Naive B cell (primary cell): Measurements from ENCODE around the gene DHRS7B. TPM values are rescaled to one million over a fixed set of nuclear protein-coding genes. Genes with fewer than 3 reads are reported as not detected.
"Not testable (repeated sequence)": the region's sequence is repeated elsewhere in the genome, so short reads cannot be mapped to it uniquely, and the experiment has no call there.

ENCODE experiments used
- ATAC-seq, 2 donors: fragments of 150-1000 bp; cut with Tn5 transposase; 2 replicates each; pipeline ENCODE4 v1.10.0; 2021; ENCODE audit warnings: low read depth in 2 of 2, mild to moderate bottlenecking in 2 of 2, moderate library complexity in 2 of 2
- DNase-seq: peaks from one replicate; pipeline ENCODE4 v3.0.0; 2022
- H3K27ac Mint-ChIP-seq, 6 donors: one replicate each; pipeline ENCODE4 v1.8.0; 2020 to 2022; ENCODE audit warnings: mild to moderate bottlenecking in 6 of 6, mixed read lengths in 6 of 6, moderate library complexity in 5 of 6, inconsistent platforms in 2 of 6
- H3K27me3 Mint-ChIP-seq, 3 donors: one replicate each; pipeline ENCODE4 v1.8.0; 2021 to 2022; ENCODE audit warnings: mixed read lengths in 3 of 3, mild to moderate bottlenecking in 1 of 3
- H3K36me3 Mint-ChIP-seq, 2 donors: one replicate each; pipeline ENCODE4 v1.8.0; 2020 to 2022; ENCODE audit warnings: mixed read lengths in 2 of 2, inconsistent platforms in 1 of 2, mild to moderate bottlenecking in 1 of 2
- H3K4me1 Mint-ChIP-seq, 3 donors: one replicate each; pipeline ENCODE4 v1.8.0; 2020 to 2022; ENCODE audit warnings: mixed read lengths in 3 of 3, inconsistent platforms in 1 of 3, mild to moderate bottlenecking in 1 of 3, moderate library complexity in 1 of 3
- H3K4me3 Mint-ChIP-seq, 8 donors: one replicate each; pipeline ENCODE4 v1.8.0; 2020 to 2022; ENCODE audit warnings: mild to moderate bottlenecking in 8 of 8, mixed read lengths in 8 of 8, moderate library complexity in 8 of 8, inconsistent platforms in 2 of 8
- H3K9me3 Mint-ChIP-seq, 7 donors: one replicate each; pipeline ENCODE4 v1.8.0; 2020 to 2022; ENCODE audit warnings: mixed read lengths in 7 of 7, mild to moderate bottlenecking in 5 of 7, inconsistent platforms in 2 of 7, moderate library complexity in 1 of 7
- polyA plus RNA-seq, 6 donors: library from polyadenylated mRNA; unstranded; fragments of 300-500 nt; fragmentation: Illumina TruSeq; gene quantifications; one replicate each; pipeline ENCODE4 v1.2.3, GENCODE V29; 2021; ENCODE audit warnings: low read depth in 6 of 6

Gene DHRS7B
- polyA plus RNA-seq, 6 donors from 2014 or later = 3.9 to 11.7 (median 8.7) TPM

- H3K9me3 Mint-ChIP-seq = no peaks in the 10 kb centered on the region
- H3K27me3 Mint-ChIP-seq = no peaks in the 10 kb centered on the region
- no peak for DNase-seq
- ATAC-seq = no peak
- H3K4me3 Mint-ChIP-seq = peak overlapping the region in 1 of 8 donors; percentile 13
- peak overlapping the region in 1 of 6 donors; percentile 8 for H3K27ac Mint-ChIP-seq
- peaks cover 16 to 23% (median 18%) of the 10 kb centered on the region in 3 donors for H3K4me1 Mint-ChIP-seq
- no peaks in the 10 kb centered on the region for H3K36me3 Mint-ChIP-seq
These were observed 31.0 kb upstream of the DHRS7B start for GRCh38 chr17:21095735-21096134.

DNA sequence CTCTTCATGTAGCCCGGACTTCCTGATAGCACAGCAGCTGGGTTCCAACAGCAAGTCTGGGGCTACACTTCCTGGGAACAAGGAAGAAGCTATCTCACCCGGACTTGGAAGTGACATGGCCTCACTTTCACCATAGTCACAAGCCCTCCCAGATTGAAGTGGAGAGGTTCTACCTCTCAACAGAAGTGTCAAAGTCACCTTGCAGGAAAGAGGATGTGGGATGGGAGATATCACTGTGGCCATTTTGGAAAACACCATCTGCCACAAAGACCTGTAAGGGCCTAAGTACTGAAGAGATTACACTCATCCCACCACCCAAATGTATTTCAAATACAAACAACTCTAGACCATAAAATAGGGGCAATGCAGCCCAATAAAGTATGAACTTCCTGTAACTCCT is 29.9 kb upstream of the DHRS7B start:
- ATAC-seq = no peak
- no peaks in the 10 kb centered on the region for H3K36me3 Mint-ChIP-seq
- peaks cover 12 to 20% (median 18%) of the 10 kb centered on the region in 3 donors for H3K4me1 Mint-ChIP-seq
- DNase-seq = no peak
- no peaks in the 10 kb centered on the region for H3K9me3 Mint-ChIP-seq
- no peak overlapping the region for H3K27ac Mint-ChIP-seq
- peak overlapping the region in 2 of 8 donors; percentile 4 to 23 for H3K4me3 Mint-ChIP-seq
- H3K27me3 Mint-ChIP-seq = no peaks in the 10 kb centered on the region

DNA sequence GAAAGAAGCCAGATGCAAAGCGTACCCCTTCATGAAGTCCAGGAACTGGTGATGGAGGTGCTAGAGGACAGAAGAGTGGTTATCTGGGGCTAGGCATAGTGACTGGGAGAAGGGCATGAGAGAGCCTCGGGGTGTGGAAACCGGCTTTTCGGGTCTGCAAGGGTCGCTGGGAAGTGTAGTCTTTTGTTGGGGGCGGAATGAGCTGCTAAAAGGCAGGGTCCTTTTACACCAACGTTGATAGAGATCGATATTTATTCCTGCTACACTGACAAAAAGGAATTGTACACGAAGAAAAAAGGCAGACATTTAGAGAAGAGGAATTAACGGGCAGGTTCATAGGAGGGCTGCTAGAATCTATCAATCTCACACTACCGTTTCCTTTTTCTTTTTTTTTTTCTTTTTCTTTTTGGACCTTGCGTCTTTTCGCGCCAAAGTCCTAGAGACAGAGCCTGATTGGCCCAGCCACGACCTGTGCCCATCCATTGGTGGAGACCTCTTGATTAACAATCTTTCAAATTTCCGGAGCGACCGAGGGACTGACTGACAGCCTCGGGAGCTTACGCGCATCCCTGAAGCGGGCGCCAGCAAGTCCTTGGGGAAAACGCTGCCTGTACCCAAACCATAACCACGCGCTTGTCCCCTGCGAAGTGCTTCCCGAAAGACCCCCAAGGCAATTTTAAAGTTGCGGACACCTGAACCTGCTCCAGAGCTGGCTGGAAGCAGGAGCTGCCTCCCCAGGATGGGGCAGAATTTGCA is 27.7 kb upstream of the DHRS7B start:
- peak; percentile 66 for DNase-seq
- peak overlapping the region; percentile 85 to 96 (median 94) for H3K4me3 Mint-ChIP-seq
- no peaks in the 10 kb centered on the region for H3K27me3 Mint-ChIP-seq
- peak overlapping the region in 5 of 6 donors; percentile 30 to 79 (median 43) for H3K27ac Mint-ChIP-seq
- H3K36me3 Mint-ChIP-seq = no peaks in the 10 kb centered on the region
- peaks cover 12 to 20% (median 18%) of the 10 kb centered on the region in 3 donors for H3K4me1 Mint-ChIP-seq
- H3K9me3 Mint-ChIP-seq = no peaks in the 10 kb centered on the region
- peak; percentile 93 to 95 for ATAC-seq

- ATAC-seq (no peak), DNase-seq (no peak)
- H3K27ac Mint-ChIP-seq = no peak overlapping the region
- H3K9me3 Mint-ChIP-seq = no peaks in the 10 kb centered on the region
- peak overlapping the region in 1 of 8 donors; percentile 85 for H3K4me3 Mint-ChIP-seq
- peaks cover 12 to 20% (median 18%) of the 10 kb centered on the region in 3 donors for H3K4me1 Mint-ChIP-seq
- peaks cover 0 to 6% (median 0%) of the 10 kb centered on the region in 3 donors for H3K27me3 Mint-ChIP-seq
- H3K36me3 Mint-ChIP-seq = no peaks in the 10 kb centered on the region
These were observed 26.1 kb upstream of the DHRS7B start for GRCh38 chr17:21100636-21101035.

- peaks cover 5 to 10% (median 8%) of the 10 kb centered on the region in 3 donors for H3K27me3 Mint-ChIP-seq
- H3K4me1 Mint-ChIP-seq = peaks cover 2 to 7% (median 6%) of the 10 kb centered on the region in 3 donors
- H3K36me3 Mint-ChIP-seq = no peaks in the 10 kb centered on the region
- no peak overlapping the region for H3K4me3 Mint-ChIP-seq
- no peak for DNase-seq
- no peak for ATAC-seq
- no peaks in the 10 kb centered on the region for H3K9me3 Mint-ChIP-seq
- H3K27ac Mint-ChIP-seq = no peak overlapping the region
These were observed 22.2 kb upstream of the DHRS7B start for GRCh38 chr17:21104608-21105007.

- Mint-ChIP-seq H3K4me3 (no peak overlapping the region), H3K4me1 (no peaks in the 10 kb centered on the region), H3K36me3 (no peaks in the 10 kb centered on the region), H3K9me3 (no peaks in the 10 kb centered on the region), H3K27ac (peak overlapping the region in 1 of 6 donors; percentile 8), H3K27me3 (peaks cover 5 to 16% (median 8%) of the 10 kb centered on the region in 3 donors)
- no peak for ATAC-seq
- DNase-seq = no peak
These were observed 21.5 kb upstream of the DHRS7B start for GRCh38 chr17:21105064-21105894.

DNA sequence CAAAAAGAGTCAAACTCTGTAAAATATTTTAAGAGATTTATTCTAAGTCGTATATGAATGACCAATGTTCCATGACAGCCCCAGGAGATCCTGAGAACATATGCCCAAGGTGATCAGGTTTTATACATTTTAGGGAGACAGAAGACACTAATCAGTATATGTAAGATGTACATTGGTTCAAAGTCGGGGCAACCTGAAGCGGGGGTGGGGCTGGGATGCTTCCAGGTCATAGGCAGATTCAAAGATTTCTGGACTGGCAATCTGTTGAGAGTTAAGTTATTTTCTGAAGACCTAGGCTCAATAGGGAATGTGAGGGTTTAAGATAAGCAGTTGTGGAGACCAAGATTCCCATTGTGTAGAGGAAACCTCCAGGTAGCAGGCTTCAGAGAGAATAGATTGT is 20.4 kb upstream of the DHRS7B start:
- Mint-ChIP-seq H3K27ac (no peak overlapping the region), H3K9me3 (no peaks in the 10 kb centered on the region), H3K4me3 (no peak overlapping the region), H3K27me3 (peaks cover 5 to 16% (median 8%) of the 10 kb centered on the region in 3 donors), H3K36me3 (no peaks in the 10 kb centered on the region), H3K4me1 (no peaks in the 10 kb centered on the region)
- ATAC-seq = no peak
- DNase-seq = no peak

DNA sequence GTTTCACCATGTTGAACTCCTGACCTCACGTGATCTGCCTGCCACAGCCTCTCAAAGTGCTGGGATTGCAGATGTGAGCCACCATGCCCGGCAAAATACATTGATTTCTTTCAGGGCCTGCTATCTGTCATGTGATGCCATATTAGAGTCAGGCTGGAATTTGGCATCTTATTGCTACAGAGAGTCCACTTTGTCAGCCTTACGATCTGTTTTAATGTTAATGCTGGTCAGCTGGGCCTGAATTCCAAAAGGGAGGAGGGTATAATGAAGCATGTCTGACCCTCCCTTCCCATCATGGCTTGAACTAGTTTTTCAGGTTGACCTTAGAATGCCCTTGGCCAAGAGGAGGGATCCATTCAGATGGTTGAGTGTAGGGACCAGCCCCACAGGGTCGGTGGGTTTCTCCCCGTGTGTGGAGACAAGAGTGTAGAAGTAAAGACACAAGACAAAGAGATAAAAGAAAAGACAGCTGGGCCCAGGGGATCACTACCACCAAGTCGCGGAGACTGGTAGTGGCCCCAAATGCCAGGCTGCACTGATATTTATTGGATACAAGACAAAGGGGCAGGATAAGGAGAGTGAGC is 19.6 kb upstream of the DHRS7B start:
- not testable (repeated sequence) for H3K9me3 Mint-ChIP-seq, H3K27ac Mint-ChIP-seq, DNase-seq, H3K36me3 Mint-ChIP-seq, ATAC-seq, H3K4me1 Mint-ChIP-seq, H3K4me3 Mint-ChIP-seq
- H3K27me3 Mint-ChIP-seq = peaks cover 5 to 16% (median 8%) of the 10 kb centered on the region in 3 donors

GRCh38 chr17:21108651-21109050 is 18.1 kb upstream of the DHRS7B start:
- DNase-seq (no peak), ATAC-seq (no peak)
- H3K4me3 Mint-ChIP-seq = no peak overlapping the region

GRCh38 chr17:21113049-21113690 is 13.6 kb upstream of the DHRS7B start:
- Mint-ChIP-seq H3K36me3 (no peaks in the 10 kb centered on the region), H3K4me3 (no peak overlapping the region), H3K27ac (peak overlapping the region in 1 of 6 donors; percentile 56), H3K27me3 (peaks cover 0 to 10% (median 5%) of the 10 kb centered on the region in 3 donors), H3K9me3 (no peaks in the 10 kb centered on the region), H3K4me1 (no peaks in the 10 kb centered on the region)
- DNase-seq = no peak
- ATAC-seq = no peak

More at GRCh38 chr17:21108651-21109050, 18.1 kb upstream of the DHRS7B start:
- Mint-ChIP-seq H3K36me3 (no peaks in the 10 kb centered on the region), H3K9me3 (no peaks in the 10 kb centered on the region), H3K4me1 (no peaks in the 10 kb centered on the region), H3K27ac (no peak overlapping the region), H3K27me3 (peaks cover 5 to 16% (median 8%) of the 10 kb centered on the region in 3 donors)

DNA sequence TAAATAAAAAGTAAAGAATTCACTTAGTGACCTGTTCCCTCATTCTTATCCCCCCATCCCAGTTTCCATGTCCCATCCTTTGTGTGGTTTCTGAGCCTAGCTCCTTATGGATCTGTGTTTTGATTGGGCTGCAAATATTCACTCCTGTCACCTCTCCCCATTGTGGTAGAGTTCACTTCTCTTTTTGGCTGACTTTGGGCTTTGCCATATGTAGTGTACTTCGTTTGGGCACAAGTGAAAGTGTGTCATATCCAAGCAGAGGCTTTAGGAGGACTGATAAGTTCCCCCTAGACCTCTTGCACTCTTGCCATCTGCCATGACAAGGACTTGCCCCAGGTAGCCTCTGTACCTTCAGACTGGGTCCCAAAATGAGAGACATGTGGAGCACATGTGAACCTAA is 13.0 kb upstream of the DHRS7B start:
- Mint-ChIP-seq H3K27ac (no peak overlapping the region), H3K36me3 (no peaks in the 10 kb centered on the region), H3K4me1 (no peaks in the 10 kb centered on the region), H3K4me3 (no peak overlapping the region), H3K27me3 (peaks cover 0 to 10% (median 5%) of the 10 kb centered on the region in 3 donors), H3K9me3 (no peaks in the 10 kb centered on the region)
- ATAC-seq (no peak), DNase-seq (no peak)

DNA sequence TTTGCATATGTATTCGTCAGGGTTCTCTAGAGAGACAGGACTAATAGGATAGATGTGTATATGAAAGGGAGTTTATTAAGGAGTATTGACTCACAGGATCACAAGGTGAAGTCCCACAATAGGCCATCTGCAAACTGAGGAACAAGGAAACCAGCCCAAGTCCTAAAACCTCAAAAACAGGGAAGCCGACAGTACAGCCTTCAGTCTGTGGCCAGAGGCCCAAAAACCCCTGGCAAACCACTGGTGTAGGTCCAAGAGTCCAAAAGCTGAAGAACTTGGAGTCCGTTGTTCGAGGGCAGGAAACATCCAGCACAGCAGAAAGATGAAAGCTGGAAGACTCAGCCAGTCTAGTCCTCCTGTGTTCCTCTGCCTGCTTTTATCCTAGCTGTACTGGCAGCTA is 12.0 kb upstream of the DHRS7B start:
- H3K4me1 Mint-ChIP-seq, H3K36me3 Mint-ChIP-seq, DNase-seq, H3K4me3 Mint-ChIP-seq, H3K27ac Mint-ChIP-seq, ATAC-seq, H3K9me3 Mint-ChIP-seq: not testable (repeated sequence)
- H3K27me3 Mint-ChIP-seq = peaks cover 4 to 12% (median 4%) of the 10 kb centered on the region in 3 donors
